Esophagus muscularis mucosa (tissue), 3 donors: Measurements from ENCODE around the gene RBSN.

Source experiments
- CTCF ChIP-seq, 3 experiments: fragments of 200-600 bp in 2 of 3; fragments of 450-650 bp in 1 of 3; sonication (generic) in 2 of 3; IDR thresholded peaks; one replicate each; pipeline ENCODE4 v1.5.1; 2017 to 2019; ENCODE audit warnings: antibody characterized with exemption in 3 of 3, mild to moderate bottlenecking in 2 of 3, moderate library complexity in 1 of 3
- POLR2A ChIP-seq: fragments of 450-650 bp; IDR thresholded peaks from one replicate; pipeline ENCODE4 v1.6.1; 2017; ENCODE audit warnings: antibody characterized with exemption, moderate library complexity, mild to moderate bottlenecking, low read depth
- POLR2AphosphoS5 ChIP-seq, 2 donors: sonication (generic); formaldehyde crosslinking; IDR thresholded peaks; one replicate each; pipeline ENCODE4 v1.6.1; 2017; ENCODE audit warnings: antibody characterized with exemption in 2 of 2

DNA sequence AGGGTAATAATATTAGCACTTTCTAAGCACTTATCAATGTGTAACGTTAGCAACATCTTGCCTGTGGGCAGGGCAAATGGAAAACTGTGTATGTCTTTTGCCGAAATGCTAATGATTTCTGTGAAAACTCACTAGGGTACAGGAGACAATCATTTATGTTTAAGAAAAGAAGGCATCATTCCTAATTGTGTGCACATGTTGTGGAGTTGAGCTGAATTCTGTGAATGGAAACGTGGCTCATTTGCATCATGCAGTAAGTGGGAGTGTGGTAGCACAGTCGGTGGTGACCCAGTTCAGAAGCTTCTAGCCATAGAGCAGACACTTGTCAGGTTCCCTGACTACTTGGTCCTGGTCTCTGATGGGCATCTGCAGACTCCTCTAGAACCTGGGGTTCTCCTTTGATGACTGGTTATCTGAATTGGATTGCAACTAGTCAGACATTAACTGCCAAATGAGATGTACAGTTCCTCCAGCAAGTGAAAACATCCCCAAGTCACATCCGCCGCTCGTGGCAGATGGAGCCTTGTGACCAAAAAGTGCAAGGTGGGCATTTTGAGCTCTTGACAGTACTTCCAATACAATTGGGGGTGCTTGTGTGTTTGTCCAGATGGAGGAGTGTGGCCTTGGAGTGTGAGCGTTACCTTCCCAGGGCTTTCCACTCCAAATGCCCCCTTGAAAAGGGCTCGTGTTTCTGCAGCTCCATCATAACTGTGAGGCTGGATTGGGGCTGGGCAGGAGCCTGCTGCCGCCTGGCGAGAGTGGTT is 55.4 kb downstream of the RBSN start:
- TF ChIP-seq POLR2A (no peak), CTCF (IDR thresholded peaks at IDR 0.05) (no peak), POLR2AphosphoS5 (IDR thresholded peaks at IDR 0.05) (no peak)
